Measurements from ENCODE around the gene FAP.

DNA sequence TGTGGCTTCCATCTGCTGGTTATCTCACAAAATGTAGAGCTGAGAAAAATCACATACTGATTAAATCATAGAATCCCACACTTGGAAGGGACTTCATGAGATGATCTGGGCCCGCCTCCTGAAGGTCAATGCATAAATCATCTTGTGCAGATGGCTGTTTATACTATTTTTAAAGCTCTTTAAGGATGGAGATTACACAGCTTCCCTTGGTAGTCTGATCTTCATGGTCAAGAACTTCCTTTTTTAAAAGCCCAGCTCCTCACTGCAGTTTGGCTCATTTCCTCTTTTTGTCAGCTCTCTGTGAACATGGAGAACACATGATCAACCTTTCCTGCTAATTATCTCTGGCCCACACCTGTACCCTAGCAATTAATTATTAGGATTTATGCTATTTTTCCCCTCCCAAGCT is 117.1 kb downstream of the FAP start:
- TF ChIP-seq, protein P1, sequence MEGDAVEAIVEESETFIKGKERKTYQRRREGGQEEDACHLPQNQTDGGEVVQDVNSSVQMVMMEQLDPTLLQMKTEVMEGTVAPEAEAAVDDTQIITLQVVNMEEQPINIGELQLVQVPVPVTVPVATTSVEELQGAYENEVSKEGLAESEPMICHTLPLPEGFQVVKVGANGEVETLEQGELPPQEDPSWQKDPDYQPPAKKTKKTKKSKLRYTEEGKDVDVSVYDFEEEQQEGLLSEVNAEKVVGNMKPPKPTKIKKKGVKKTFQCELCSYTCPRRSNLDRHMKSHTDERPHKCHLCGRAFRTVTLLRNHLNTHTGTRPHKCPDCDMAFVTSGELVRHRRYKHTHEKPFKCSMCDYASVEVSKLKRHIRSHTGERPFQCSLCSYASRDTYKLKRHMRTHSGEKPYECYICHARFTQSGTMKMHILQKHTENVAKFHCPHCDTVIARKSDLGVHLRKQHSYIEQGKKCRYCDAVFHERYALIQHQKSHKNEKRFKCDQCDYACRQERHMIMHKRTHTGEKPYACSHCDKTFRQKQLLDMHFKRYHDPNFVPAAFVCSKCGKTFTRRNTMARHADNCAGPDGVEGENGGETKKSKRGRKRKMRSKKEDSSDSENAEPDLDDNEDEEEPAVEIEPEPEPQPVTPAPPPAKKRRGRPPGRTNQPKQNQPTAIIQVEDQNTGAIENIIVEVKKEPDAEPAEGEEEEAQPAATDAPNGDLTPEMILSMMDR (IDR thresholded peaks at IDR 0.05) = no peak
- TF ChIP-seq POLR2A (IDR thresholded peaks at IDR 0.05) (no peak), POLR2AphosphoS5 (IDR thresholded peaks at IDR 0.05) (no peak), EP300 (IDR thresholded peaks at IDR 0.05) (no peak)

Data from gastroesophageal sphincter (tissue), 3 donors.